SK-N-SH (cell line): Measurements from ENCODE around the gene INPP5E. TPM values are rescaled to one million over a fixed set of nuclear protein-coding genes. Genes with fewer than 3 reads are reported as not detected.

ENCODE experiments used
- CTCF ChIA-PET: fragments of 300-600, 350-600 bp; formaldehyde crosslinking; extraction: SDS; loops from one replicate; lab custom pipeline; 2021; lab: Yijun Ruan, JAX
- POLR2A ChIA-PET: fragments of 350-600 bp; sonication (Branson Sonifier 250); formaldehyde crosslinking; extraction: SDS; loops from one replicate; lab custom pipeline; 2020; ENCODE audit warnings: antibody characterized with exemption, inconsistent platforms; lab: Yijun Ruan, JAX
- DNase-seq: peaks from one replicate; pipeline ENCODE4 v3.0.0; 2012
- H2AFZ ChIP-seq: fragments of 200-600 bp; sonication (generic); 2 replicates; pipeline ENCODE4 v1.8.1; 2016; ENCODE audit warnings: antibody characterized with exemption, mild to moderate bottlenecking, low read depth
- H3F3A ChIP-seq: fragments of 200-600 bp; sonication (generic); replicated peaks from 2 replicates; pipeline ENCODE3; 2016; ENCODE audit warnings: antibody characterized with exemption, mild to moderate bottlenecking; ENCODE audit not compliant: insufficient read depth
- H3K27ac ChIP-seq, 2 experiments: fragments of 200-500 bp in 1 of 2; fragments of 200-600 bp in 1 of 2; sonication (Bioruptor generic) in 1 of 2; sonication (generic), shearing (Covaris generic) in 1 of 2; 2 replicates each; pipeline versions ENCODE4 v1.5.1 to v1.6.1; 2014 to 2016; ENCODE audit warnings: low read depth in 2 of 2, inconsistent platforms in 1 of 2, low read length in 1 of 2, mild to moderate bottlenecking in 1 of 2, mixed read lengths in 1 of 2
- H3K27me3 ChIP-seq: fragments of 200-600 bp; sonication (generic), shearing (Covaris generic); 2 replicates; pipeline ENCODE4 v1.6.1; 2016; ENCODE audit warnings: mixed run types; ENCODE audit not compliant: insufficient read depth
- H3K36me3 ChIP-seq, 2 experiments: fragments of 200-500 bp in 1 of 2; fragments of 200-600 bp in 1 of 2; sonication (Bioruptor generic) in 1 of 2; sonication (generic) in 1 of 2; replicated peaks in 1 of 2; 2 replicates each; pipeline versions ENCODE3 to v1.5.1; 2014 to 2016; ENCODE audit warnings: low read length in 1 of 2, mild to moderate bottlenecking in 1 of 2; ENCODE audit not compliant: insufficient read depth in 2 of 2, control insufficient read depth in 1 of 2
- H3K4me1 ChIP-seq, 2 experiments: fragments of 200-500 bp in 1 of 2; fragments of 200-600 bp in 1 of 2; sonication (Bioruptor generic) in 1 of 2; sonication (generic), shearing (Covaris generic) in 1 of 2; 2 replicates each; pipeline versions ENCODE4 v1.5.1 to v1.6.1; 2014 to 2016; ENCODE audit warnings: low read depth in 1 of 2, low read length in 1 of 2, mixed run types in 1 of 2; ENCODE audit not compliant: insufficient read depth in 2 of 2, control insufficient read depth in 1 of 2
- H3K4me2 ChIP-seq: fragments of 200-600 bp; sonication (generic), shearing (Covaris generic); 2 replicates; pipeline ENCODE4 v1.6.1; 2017; ENCODE audit warnings: mixed run types
- H3K4me3 ChIP-seq, 2 experiments: fragments of 200-500 bp in 1 of 2; fragments of 200-600 bp in 1 of 2; sonication (Bioruptor generic) in 1 of 2; sonication (generic), shearing (Covaris generic) in 1 of 2; 2 replicates each; pipeline versions ENCODE4 v1.5.1 to v1.8.1; 2014 to 2016; ENCODE audit warnings: low read depth in 2 of 2, inconsistent platforms in 1 of 2, low read length in 1 of 2, mild to moderate bottlenecking in 1 of 2, mixed read lengths in 1 of 2, moderate library complexity in 1 of 2
- H3K79me2 ChIP-seq: fragments of 200-600 bp; sonication (generic); 2 replicates; pipeline ENCODE4 v1.8.1; 2017; ENCODE audit warnings: mild to moderate bottlenecking; ENCODE audit not compliant: insufficient read depth
- H3K9ac ChIP-seq: fragments of 200-600 bp; sonication (generic); 2 replicates; pipeline ENCODE4 v1.6.1; 2017; ENCODE audit warnings: mixed run types
- H3K9me2 ChIP-seq: fragments of 200-600 bp; sonication (generic); 2 replicates; pipeline ENCODE4 v1.6.1; 2017; ENCODE audit warnings: mixed run types
- H3K9me3 ChIP-seq: fragments of 200-600 bp; sonication (generic); 2 replicates; pipeline ENCODE4 v1.6.1; 2017; ENCODE audit warnings: mixed run types, mild to moderate bottlenecking, moderate library complexity
- H4K20me1 ChIP-seq: fragments of 200-600 bp; sonication (generic); 2 replicates; pipeline ENCODE4 v1.6.1; 2017; ENCODE audit warnings: mild to moderate bottlenecking, mixed run types; ENCODE audit not compliant: insufficient read depth
- ELF1 ChIP-seq: IDR thresholded peaks from 2 replicates; pipeline ENCODE4 v1.4.0; 2012
- EZH2phosphoT487 ChIP-seq: fragments of 200-600 bp; sonication (generic); IDR thresholded peaks from 2 replicates; pipeline ENCODE4 v1.6.1; 2017; ENCODE audit warnings: low read depth, mixed run types, mild to moderate bottlenecking, antibody characterized with exemption, moderate library complexity, borderline replicate concordance
- FOSL2 ChIP-seq: IDR thresholded peaks from 2 replicates; pipeline ENCODE4 v1.4.0; 2012; ENCODE audit warnings: low read depth, mild to moderate bottlenecking, moderate library complexity, borderline replicate concordance
- FOXM1 ChIP-seq: IDR thresholded peaks from 2 replicates; pipeline ENCODE4 v1.4.0; 2012; ENCODE audit warnings: low read depth, mild to moderate bottlenecking
- GABPA ChIP-seq: IDR thresholded peaks from 2 replicates; pipeline ENCODE4 v1.4.0; 2012; ENCODE audit warnings: low read depth, mild to moderate bottlenecking
- GATA2 ChIP-seq: sonication (generic); formaldehyde crosslinking; IDR thresholded peaks from 2 replicates; pipeline ENCODE4 v1.5.0; 2020; ENCODE audit warnings: mild to moderate bottlenecking, missing genetic modification reagents
- IRF3 ChIP-seq: fragments of 150-350 bp; IDR thresholded peaks from 2 replicates; pipeline ENCODE4 v1.6.1; 2016; ENCODE audit warnings: mild to moderate bottlenecking, low read depth, low read length
- MAX ChIP-seq: IDR thresholded peaks from 2 replicates; pipeline ENCODE4 v1.4.0; 2012; ENCODE audit warnings: low read depth
- MEF2A ChIP-seq: IDR thresholded peaks from 2 replicates; pipeline ENCODE4 v1.4.0; 2012; ENCODE audit warnings: low read depth, borderline replicate concordance
- MXI1 ChIP-seq: IDR thresholded peaks from 2 replicates; pipeline ENCODE4 v1.6.1; 2012; ENCODE audit warnings: mild to moderate bottlenecking, low read depth, low read length, improper control_type of control experiment
- REST ChIP-seq: IDR thresholded peaks from 2 replicates; pipeline ENCODE4 v1.6.1; 2012; ENCODE audit warnings: mild to moderate bottlenecking, low read depth, low read length, moderate library complexity
- RXRA ChIP-seq: IDR thresholded peaks from 2 replicates; pipeline ENCODE4 v1.4.0; 2012; ENCODE audit warnings: low read depth, mild to moderate bottlenecking, borderline replicate concordance
- SIN3A ChIP-seq: IDR thresholded peaks from 2 replicates; pipeline ENCODE4 v1.6.1; 2012; ENCODE audit warnings: low read depth, mild to moderate bottlenecking, low read length, moderate library complexity, borderline replicate concordance
- TAF1 ChIP-seq: IDR thresholded peaks from 2 replicates; pipeline ENCODE4 v1.6.1; 2012; ENCODE audit warnings: low read depth, mild to moderate bottlenecking, low read length, moderate library complexity, borderline replicate concordance
- USF1 ChIP-seq: IDR thresholded peaks from 2 replicates; pipeline ENCODE4 v1.4.0; 2012; ENCODE audit warnings: low read depth, borderline replicate concordance
- USF2 ChIP-seq: fragments of 150-350 bp; IDR thresholded peaks from 2 replicates; pipeline ENCODE4 v1.6.1; 2017; ENCODE audit warnings: antibody characterized with exemption, low read length, low read depth, borderline replicate concordance
- ZBTB33 ChIP-seq: IDR thresholded peaks from 2 replicates; pipeline ENCODE4 v1.4.0; 2012; ENCODE audit warnings: low read depth, borderline replicate concordance
- WGBS: methylation state at CpG from one replicate; pipeline ENCODE4 v1.1.6; 2017; ENCODE audit warnings: low lambda C conversion rate; 5-methylcytosine and 5-hydroxymethylcytosine counted together
- polyA plus RNA-seq, 3 experiments: library from polyadenylated mRNA; depleted of rRNA; stranded (reverse); fragments of >200 nt; gene quantifications; 2 replicates each; pipeline ENCODE4 v1.2.3, GENCODE V29; 2012

The INPP5E gene
- polyA plus RNA-seq, 1 of the 3 experiments (the other 2 are of a cell fraction) = 12.8 TPM

- H3K36me3 ChIP-seq = peaks cover 30 to 72% of the 10 kb centered on the region in 2 experiments
- H3K27ac ChIP-seq = no peak overlapping the region
- H3K79me2 ChIP-seq = peaks cover 40% of the 10 kb centered on the region
- ChIA-PET POLR2A (interaction anchor here (0.8 to 4.0 kb wide), 2 partner anchors 22 to 69 kb away, joined by 3 to 21 read pairs; partner anchors contain the start of genes CARD9 and GPSM1), CTCF (interaction anchor here (0.8 to 6.8 kb wide), 6 partner anchors 12 to 83 kb away, joined by 3 to 42 read pairs (median 4); partner anchors contain the start of genes DNLZ, ENTR1 and PMPCA)
- H3F3A ChIP-seq = peaks cover 6% of the 10 kb centered on the region
- WGBS = 90% methylated on average over 4 of the region's 4 CpGs
- peaks cover 5% of the 10 kb centered on the region; the same call in 1 of the 2 replicates for H4K20me1 ChIP-seq
- H3K4me1 ChIP-seq = peaks cover 3 to 19% of the 10 kb centered on the region in 2 experiments; a peak in 2 of 4 replicates
- H3K4me2 ChIP-seq = no peak overlapping the region
- H3K4me3 ChIP-seq = no peak overlapping the region
- H3K9ac ChIP-seq = no peak overlapping the region
- no peaks in the 10 kb centered on the region for H3K9me2 ChIP-seq
- DNase-seq = no peak
- no peak overlapping the region for H2AFZ ChIP-seq
- H3K27me3 ChIP-seq = no peaks in the 10 kb centered on the region
- H3K9me3 ChIP-seq = no peaks in the 10 kb centered on the region
- TF ChIP-seq TAF1 = no peak
- no peak for TF ChIP-seq ELF1
- no peak for TF ChIP-seq GATA2 (CRISPR knock-in tag)
- no peak for TF ChIP-seq USF2
- no peak for TF ChIP-seq IRF3
- TF ChIP-seq USF1 = no peak
- TF ChIP-seq EZH2phosphoT487 = no peak
- TF ChIP-seq MXI1 = no peak
- no peak for TF ChIP-seq RXRA
- no peak for TF ChIP-seq REST
- TF ChIP-seq MEF2A = no peak
- TF ChIP-seq GABPA = no peak
- no peak for TF ChIP-seq FOSL2
- TF ChIP-seq ZBTB33 = no peak
- TF ChIP-seq FOXM1 = no peak
- no peak for TF ChIP-seq MAX
- TF ChIP-seq SIN3A = no peak
These were observed 43.5 kb downstream of the INPP5E start for GRCh38 chr9:136396219-136396515.
